Liver (tissue), 3 donors: ENCODE results near the gene SMYD3.

Experiments
- CTCF ChIP-seq: fragments of 150-350 bp; IDR thresholded peaks from 2 replicates; pipeline ENCODE4 v1.5.1; 2017; ENCODE audit warnings: improper control_type of control experiment, low read depth, low read length; ENCODE audit not compliant: missing input control
- RXRA ChIP-seq, 2 donors: IDR thresholded peaks; 2 replicates each; pipeline ENCODE4 v1.6.1; 2017 to 2018; ENCODE audit warnings: antibody characterized with exemption in 2 of 2, mild to moderate bottlenecking in 1 of 2
- donor health status: healthy.
- donor health status: healthy.

- no peak for TF ChIP-seq CTCF
- no peak for TF ChIP-seq RXRA (IDR thresholded peaks at IDR 0.05)
Measured at GRCh38 chr1:245702346-245702745, 804.7 kb downstream of the SMYD3 start.
